GM10248 (cell line): ENCODE data around the gene PLCB3.

Experiments
- CTCF ChIA-PET: fragments of 300-600 bp; sonication (Branson Sonifier 250); formaldehyde crosslinking; extraction: SDS; loops from one replicate; lab custom pipeline; 2021; ENCODE audit warnings: antibody characterized with exemption; lab: Yijun Ruan, JAX
- POLR2A ChIA-PET: fragments of 350-650 bp; sonication (Branson Sonifier 250); formaldehyde crosslinking; extraction: SDS; loops from one replicate; lab custom pipeline; 2020; ENCODE audit warnings: antibody characterized with exemption; lab: Yijun Ruan, JAX
- DNase-seq: peaks from one replicate; pipeline ENCODE4 v3.0.0; 2012; ENCODE audit errors: extremely low spot score
- CTCF ChIP-seq: IDR thresholded peaks from 2 replicates; pipeline ENCODE4 v1.5.1; 2012; ENCODE audit warnings: mild to moderate bottlenecking, low read depth; ENCODE audit errors: extremely low read depth, missing control alignments, control extremely low read depth

The PLCB3 gene

GRCh38 chr11:64238076-64238475 lies 13.3 kb upstream of the PLCB3 start:
- ChIA-PET CTCF (interaction anchor here (1.1 to 30.9 kb wide), 3 partner anchors 12 to 28 kb away, joined by 3 to 368 read pairs (median 16); partner anchors contain the start of genes FERMT3, NUDT22 and TRPT1), POLR2A (interaction anchor here (1.2 kb wide), 1 partner anchor 57 kb away, joined by 3 read pairs; no protein-coding TSS in a partner anchor)
- TF ChIP-seq CTCF = no peak
- no peak for DNase-seq

DNA sequence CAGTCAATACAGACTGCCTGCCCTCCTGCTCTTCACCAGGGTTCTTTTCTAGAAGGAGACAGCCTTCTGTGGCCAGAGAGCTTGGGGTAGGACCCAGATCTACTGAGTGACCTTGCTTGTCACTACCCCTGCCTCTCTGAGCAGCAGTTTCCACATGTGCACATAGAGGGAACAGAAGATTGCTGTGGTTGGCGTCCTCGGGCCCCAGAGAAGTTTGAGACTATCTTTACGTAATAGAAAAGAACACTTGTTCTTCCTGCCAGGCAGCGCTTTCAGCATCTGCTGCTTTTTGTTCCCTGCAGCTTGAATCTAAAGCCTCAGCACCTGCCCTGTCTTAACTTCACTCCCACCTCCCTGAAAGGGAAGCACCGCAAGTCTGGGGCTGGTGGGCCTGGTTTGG lies 12.3 kb upstream of the PLCB3 start:
- POLR2A ChIA-PET = interaction anchor here (1.1 to 1.2 kb wide), 2 partner anchors 53 to 58 kb away, joined by 3 to 4 read pairs; partner anchors contain the start of gene STIP1
- DNase-seq = no peak
- TF ChIP-seq CTCF = no peak
- CTCF ChIA-PET = interaction anchor here (3.9 to 30.9 kb wide), 2 partner anchors 12 to 29 kb away, joined by 27 to 368 read pairs; partner anchors contain the start of genes FERMT3 and PLCB3

DNA sequence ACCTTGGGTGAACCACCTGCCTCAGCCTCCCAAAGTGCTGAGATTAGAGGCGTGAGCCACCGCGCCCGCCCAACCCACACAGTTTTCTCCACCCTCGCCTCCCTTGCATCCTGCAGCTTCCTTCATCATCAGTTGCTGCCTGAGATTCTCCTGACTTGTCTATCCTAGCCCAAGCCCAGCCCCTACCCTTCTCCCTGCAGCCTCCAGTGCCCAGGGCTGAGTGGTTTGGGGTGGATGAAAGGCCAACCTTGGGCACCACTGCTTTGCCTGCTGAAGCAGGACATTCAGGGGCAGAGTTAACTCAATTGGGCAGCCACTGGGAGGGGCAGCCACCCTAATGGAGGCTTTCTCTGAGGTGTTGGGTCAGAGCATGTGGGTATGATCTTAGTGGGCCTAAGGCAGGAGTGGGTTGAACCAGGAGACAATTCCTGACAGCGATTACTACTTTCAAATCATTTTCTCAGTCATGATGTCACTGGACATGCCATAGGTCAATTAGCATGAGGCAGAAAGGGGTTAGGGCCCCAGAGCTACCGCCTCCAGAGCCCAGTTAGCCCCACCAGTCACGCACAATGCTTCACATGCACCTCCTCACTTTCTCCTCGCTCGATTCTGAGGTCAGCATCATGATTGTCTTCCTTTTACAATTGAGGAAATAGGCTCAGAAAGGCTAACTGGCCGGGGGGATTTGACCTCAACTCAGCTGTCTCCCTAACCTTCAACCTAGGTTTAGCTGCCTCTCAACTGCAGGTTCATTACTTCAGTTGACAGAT lies 11.5 kb upstream of the PLCB3 start:
- no peak for TF ChIP-seq CTCF
- DNase-seq = peak; percentile 73
- POLR2A ChIA-PET = interaction anchor here (1.1 kb wide), 1 partner anchor 54 kb away, joined by 4 read pairs; the partner anchor contains the start of gene STIP1
- CTCF ChIA-PET = interaction anchor here (1.4 to 30.9 kb wide), 3 partner anchors 11 to 65 kb away, joined by 4 to 368 read pairs (median 27); partner anchors contain the start of genes FERMT3 and PLCB3

GRCh38 chr11:64240435-64241240 lies 10.7 kb upstream of the PLCB3 start, which contains the start of gene FKBP2:
FKBP2 (plus strand) TSS chr11:64241095; CDS start chr11:64242388, 1,293 bp downstream.
- peak; percentile 93 for DNase-seq
- CTCF ChIA-PET = interaction anchor here (0.8 to 30.9 kb wide), 5 partner anchors 10 to 91 kb away, joined by 3 to 368 read pairs (median 5); partner anchors contain the start of genes FERMT3, NUDT22, PLCB3 and TRPT1
- POLR2A ChIA-PET = interaction anchor here (0.6 to 1.6 kb wide), 12 partner anchors 9 to 1890 kb away, joined by 3 to 13 read pairs (median 5); partner anchors contain the start of genes FERMT3, NUDT22, PRDX5 and STIP1
- TF ChIP-seq CTCF = no peak

GRCh38 chr11:64241241-64241490 lies 10.2 kb upstream of the PLCB3 start:
- ChIA-PET POLR2A (interaction anchor here (0.6 to 1.6 kb wide), 13 partner anchors 9 to 1890 kb away, joined by 3 to 13 read pairs (median 4); partner anchors contain the start of genes FERMT3, NUDT22, PRDX5 and STIP1), CTCF (interaction anchor here (0.7 to 30.9 kb wide), 5 partner anchors 10 to 90 kb away, joined by 3 to 368 read pairs (median 5); partner anchors contain the start of genes FERMT3, NUDT22, PLCB3 and TRPT1)
- peak; percentile 97 for DNase-seq
- TF ChIP-seq CTCF = no peak
